Occipital lobe (tissue), 2 donors: Measurements from ENCODE around the gene JAKMIP2. TPM values are rescaled to one million over a fixed set of nuclear protein-coding genes. Genes with fewer than 3 reads are reported as not detected.
"Not testable (repeated sequence)": the region's sequence is repeated elsewhere in the genome, so short reads cannot be mapped to it uniquely, and the experiment has no call there.

Source experiments
- DNase-seq: peaks from one replicate; lab custom pipeline; 2025; lab: John Stamatoyannopoulos, UW
- total RNA-seq: library from RNA; depleted of rRNA; stranded (reverse); fragments of >200 nt; gene quantifications from one replicate; pipeline ENCODE4 v1.2.3, GENCODE V29; 2014

Gene JAKMIP2
- total RNA-seq, 1 donor from 2014 or later = 67.7 TPM

DNA sequence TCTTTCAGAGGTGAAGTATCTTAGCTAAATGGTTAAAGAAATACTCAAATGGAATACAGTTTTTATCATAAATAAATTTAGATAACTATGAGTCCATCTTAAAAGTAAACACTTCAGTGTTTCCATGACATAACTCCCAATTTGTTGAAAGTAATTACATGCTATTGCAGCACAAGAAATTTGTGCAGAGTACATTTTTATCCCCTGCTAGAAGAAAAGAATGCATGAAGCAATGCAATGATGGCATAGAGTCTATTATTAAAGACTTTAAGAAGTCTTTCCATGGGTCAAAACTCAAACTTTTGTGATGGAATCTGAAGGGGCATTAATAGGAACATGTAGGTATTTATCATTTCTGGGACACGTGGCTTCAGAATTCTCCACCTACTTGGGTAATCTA is 166.1 kb downstream of the JAKMIP2 start:
- no peak for DNase-seq

DNA sequence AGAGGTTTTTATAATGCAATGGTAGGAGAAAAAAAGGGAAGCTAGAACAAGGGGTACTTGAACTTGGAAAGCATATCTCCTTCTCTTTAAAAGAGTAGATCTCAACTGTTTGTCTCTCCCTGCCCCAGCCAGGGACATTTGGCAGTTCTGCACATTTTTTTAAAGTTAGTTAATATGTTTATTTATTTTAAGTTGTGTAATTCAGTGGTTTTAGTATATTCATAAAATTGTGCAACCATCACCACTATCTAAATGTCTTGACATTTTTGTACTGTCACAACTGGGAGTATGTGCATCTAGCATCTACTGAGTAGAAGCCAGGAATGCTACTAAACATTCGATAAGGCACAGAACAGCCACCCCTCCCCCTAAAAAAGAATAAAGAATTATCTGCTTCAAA is 169.2 kb downstream of the JAKMIP2 start:
- no peak for DNase-seq

DNA sequence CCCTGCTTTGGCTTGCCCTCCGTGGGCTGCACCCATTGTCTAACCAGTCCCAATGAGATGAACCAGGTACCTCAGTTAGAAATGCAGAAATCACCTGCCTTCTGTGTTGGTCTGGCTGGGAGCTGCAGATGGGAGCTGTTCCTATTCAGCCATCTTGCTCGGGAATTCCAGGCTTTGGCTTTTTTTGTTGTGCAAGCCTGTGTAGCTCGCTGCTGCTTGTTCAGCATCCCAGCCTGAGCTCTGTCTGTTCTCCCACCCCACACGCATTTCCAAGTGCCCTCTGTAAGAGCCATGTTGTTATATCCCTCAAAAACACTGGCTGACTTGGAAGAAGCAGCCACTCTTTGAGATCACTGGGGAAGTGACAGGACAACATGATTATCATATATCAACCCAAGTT is 171.0 kb downstream of the JAKMIP2 start:
- no peak for DNase-seq

DNA sequence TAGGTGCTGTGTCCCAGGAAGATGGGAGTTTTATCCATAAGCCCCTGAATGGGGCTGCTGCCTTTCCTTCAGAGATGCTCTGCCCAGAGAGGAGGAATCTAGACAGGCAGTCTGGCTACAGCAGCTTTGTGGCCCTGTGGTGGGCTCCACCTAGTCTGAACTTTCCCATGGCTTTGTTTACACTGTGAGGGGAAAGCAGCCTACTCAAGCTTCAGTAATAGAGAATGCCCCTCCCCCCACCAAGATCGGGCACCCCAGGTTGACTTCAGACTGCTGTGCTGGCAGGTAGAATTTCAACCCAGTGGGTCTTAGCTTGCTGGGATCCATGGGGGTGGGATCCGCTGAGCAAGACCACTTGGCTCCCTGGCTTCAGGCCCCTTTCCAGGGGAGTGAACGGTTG is 171.7 kb downstream of the JAKMIP2 start:
- no peak for DNase-seq

DNA sequence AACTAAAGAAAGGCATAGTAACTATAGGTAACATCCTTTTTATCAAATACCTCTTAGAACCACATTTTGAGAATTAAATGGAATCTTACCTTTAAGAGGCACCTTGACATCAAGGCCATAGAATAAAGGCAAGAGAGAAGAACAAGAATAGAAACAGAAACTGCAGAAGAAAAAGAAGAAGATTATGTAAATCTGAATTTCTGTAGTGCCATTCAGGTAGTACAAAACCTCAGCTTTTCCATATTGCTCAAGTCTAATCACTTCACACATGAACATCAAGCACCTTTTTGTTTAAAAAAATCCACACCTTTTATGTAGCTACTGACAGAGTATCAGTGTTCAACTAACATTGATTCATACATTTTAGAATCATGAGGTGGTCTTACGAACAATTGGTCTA is 180.9 kb downstream of the JAKMIP2 start:
- DNase-seq = no peak

DNA sequence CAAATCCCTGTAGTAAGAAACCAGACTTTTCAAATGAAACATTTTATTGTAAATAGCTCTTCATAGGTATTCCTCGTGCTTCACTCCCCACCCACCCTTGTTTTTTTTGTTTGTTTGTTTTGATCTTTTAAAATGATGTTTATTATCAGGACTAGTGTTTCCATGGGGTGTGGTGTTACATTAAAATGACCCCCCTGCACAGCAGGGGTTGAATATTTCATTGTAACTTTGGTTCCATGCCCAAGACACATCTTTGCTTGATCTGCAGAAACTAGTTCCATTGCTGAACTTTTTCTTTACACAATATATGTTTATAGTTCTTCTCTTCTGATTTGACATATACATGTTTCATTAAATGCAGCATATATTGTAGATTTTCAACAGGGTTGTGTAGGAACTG is 191.4 kb downstream of the JAKMIP2 start:
- no peak for DNase-seq

DNA sequence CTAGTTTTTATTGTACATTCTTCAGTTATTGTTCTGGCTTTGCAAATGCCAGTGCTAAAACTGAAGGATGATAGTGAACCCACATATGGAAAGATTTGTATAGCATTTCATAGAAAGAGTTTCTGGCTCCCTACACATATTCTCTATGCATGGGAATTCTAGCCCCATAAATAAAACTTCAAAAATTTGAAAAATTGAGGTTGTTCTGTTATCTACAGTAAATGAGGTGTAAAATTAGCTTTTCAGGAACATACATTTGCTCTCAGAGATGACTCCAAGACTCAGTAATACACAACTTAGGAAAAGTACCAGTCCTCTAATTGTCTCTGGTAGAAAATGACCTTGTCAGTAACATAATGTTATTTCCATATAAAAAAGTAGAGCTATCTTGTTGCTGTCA is 192.4 kb downstream of the JAKMIP2 start:
- DNase-seq = no peak

DNA sequence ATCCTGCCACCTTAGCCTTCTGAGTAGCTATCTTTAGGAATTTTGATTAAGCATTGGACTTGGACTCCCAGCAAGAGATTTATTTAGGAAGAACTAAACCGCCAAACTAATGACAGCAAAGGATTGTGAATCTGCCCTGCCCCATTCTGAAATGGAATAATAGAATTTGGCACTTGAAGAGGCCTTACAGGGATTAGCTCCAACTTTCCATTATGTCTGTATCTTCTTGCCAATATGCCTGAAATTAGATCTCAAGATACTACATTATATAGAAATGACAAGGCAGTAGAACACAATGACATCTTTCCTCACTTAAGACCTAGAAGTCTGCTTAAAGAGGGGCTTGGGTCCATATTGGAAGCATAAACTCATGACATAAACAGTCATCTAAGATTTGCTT is 195.7 kb downstream of the JAKMIP2 start:
- DNase-seq = no peak

DNA sequence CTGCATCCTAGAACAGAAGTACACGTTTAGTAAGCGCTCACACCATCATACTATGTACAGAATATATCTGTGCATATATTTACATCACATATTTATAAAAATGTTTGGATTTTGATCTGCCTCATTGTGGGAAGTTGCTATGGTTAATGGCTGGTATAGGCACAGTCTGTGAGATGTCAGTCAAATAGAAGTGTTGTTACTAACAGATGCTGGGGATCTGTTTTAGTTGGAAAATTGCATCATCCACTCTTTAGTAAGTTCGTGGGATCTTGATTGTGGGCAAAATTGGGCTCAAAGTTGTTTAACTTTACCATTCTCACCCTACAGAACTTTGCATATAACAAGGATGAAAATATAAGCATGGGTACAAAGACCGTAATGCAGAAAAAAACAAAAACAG is 196.3 kb downstream of the JAKMIP2 start:
- DNase-seq = no peak

DNA sequence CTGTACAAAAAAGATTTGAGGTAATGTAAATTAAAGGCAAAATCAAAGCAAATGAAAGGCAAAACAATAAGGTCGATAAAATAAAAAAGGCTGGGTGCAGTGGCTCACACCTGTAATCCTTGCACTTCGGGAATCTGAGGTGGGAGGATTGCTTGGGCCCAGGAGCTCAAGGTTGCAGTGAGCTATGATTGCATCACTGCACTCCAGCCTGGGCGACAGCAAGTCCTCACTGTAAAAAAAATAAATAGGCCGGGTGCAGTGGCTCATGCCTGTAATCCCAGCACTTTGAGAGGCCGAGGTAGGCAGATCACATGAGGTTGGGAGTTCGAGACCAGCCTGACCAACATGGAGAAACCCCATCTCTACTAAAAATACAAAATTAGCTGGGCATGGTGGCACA is 200.3 kb downstream of the JAKMIP2 start:
- not testable (repeated sequence) for DNase-seq

DNA sequence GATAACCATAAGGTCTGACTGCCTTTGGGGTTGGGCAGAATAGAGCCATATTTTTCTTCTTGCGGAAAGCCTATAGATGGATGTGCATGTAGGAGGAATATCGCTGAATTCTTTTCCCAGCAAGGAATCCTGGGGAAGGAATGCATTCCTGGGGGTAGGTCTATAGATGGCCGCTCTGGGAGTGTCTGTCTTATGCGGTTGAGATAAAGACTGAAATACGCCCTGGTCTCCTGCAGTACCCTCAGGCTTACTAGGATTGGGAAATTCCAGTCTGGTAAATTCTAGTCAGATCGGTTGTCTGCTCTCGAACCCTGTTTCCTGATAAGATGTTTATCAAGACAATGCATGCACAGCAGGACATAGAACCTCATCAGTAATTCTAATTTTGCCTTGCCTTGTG is 202.1 kb downstream of the JAKMIP2 start:
- not testable (repeated sequence) for DNase-seq

DNA sequence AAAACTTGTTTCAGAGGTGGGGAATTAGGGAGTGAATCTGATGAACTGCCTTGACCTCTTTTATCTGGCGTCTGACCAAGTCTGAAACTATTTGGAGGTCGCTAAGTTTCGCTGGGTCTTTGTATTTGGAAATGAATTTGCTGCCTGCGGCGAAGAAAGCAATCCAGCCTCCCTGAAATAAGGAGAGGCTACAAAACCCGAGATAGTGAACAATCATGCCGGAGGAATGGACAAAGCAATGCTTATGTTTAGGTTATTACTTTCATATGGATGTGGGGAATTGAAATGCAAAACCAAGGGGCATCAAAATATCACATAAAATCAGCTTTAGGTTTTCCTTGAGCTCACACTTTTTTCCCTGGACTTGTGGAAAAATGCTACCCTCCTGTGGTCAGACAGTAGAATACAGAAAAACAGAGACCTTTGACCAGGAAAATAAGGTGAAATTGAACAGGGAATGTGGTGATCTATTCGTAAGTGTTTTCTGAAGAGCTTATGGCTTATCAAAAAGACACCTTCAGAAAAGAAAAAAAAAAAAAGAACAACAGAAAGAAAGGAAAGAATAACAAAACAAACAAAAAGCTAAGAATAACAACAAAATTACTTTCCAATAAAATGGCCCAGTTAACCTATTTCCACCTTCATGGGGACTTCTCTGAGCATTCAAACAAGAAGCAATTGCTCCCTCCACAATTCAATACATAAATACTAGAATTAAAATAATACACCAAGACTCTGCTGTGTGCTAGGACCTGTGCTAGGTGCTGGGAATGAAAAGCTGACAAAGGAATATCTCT is 204.1 kb downstream of the JAKMIP2 start:
- DNase-seq = no peak

DNA sequence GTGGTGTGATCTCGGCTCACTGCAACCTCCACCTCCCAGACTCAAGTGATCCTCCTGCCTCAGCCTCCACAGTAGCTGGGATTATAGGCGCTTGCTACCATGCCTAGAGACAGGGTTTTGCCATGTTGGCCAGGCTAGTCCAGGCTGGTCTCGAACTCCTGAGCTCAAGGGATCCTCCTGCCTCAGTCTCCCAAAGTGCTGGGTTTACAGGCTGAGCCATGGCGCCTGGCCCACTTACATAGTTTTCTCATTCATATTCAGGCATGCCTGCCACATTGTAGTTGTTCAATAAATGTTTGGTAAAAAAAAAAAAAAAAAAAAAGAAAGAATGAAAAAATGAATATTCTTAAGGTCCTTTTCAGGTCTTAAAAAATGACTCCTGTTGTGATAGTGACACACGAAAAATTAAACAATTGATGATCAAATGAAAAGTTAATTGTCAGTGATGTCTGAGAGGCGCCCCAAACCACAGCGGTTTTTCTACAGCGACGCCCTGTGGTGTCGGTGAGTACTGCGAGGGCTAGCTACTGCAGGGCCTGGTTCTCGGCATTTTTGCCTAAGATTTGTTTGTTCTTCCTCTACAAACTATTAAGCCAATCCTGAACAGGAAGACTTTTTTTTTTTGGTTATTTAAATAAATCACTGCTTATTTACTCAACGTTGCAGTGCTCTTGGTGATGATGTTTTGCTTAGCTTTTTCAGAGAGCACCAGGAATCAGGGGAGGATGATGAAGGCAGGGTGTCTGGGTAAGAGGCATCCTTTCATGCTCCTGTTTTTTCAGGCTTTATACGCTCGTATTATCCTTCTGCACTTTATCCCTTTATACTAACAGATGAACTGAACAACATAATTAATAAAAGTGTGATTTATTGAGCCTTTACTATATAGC is 205.6 kb downstream of the JAKMIP2 start:
- no peak for DNase-seq

DNA sequence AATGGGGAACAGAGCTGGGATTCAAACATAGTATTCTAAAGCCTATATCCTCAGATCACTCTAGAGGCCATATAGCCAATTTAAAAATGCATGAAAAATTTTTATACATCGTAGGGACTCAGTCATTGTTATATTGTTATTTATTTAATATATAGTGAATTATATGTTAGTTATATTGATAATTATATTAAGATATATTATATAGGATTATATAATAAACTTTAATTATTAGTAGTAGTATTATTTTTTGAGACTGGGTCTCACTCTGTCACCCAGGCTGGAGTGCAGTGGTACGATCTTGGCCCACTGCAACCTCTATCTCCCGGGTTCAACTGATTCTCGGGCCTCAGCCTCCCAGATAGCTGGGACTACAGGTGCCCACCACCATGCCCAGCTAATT is 206.9 kb downstream of the JAKMIP2 start:
- DNase-seq = no peak

DNA sequence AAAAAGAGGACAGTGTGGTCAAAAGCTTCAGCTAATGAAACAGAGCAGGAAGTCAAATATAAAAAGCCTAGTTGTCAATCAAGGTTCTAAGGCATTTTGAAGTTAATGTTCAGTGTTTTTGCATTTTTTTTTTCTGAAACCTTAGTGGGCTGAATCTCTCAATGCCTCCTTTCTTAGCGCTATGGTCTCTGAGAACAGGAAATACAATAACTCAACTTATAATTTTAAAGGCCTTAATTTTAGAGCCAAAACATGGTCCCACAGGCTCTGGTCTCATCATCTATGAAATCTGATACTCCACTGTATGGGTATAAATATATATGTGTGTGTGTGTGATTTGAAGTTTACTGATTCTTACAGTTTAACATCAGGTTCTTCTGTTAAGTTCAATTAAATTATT is 209.3 kb downstream of the JAKMIP2 start:
- DNase-seq = no peak

DNA sequence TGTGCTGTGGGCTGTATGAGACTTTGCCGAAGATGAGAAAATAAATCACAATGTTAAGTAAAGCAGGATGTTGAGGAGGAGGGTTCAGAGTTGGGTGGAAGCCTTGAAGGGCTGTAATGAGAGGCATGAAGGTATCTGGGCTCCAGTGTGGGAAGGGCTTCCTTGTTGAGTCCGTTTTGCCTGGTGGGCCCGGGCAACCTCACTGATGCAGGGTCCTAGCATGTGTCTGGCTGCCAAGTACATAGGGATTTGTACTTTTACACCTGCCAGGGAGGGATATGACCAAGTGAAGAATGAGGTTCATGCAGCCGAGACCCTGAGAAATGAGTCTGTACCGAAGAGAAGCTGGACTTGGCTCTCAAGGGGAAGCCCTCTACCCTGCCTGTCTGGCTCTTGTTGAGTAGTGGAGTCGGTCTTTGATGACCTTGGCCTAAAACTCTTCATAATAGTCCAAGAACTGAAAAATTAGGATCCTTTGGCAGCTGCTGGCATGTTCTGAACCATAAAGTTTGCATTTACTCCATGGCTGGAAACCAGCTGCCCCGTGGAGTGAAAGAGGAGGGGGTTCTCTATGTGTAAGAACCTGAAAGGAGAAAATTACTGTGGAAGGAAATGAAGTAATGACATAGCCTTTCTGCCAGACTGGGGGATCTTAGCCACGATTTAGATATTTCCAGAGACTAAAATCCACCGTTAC is 213.7 kb downstream of the JAKMIP2 start:
- DNase-seq = no peak

DNA sequence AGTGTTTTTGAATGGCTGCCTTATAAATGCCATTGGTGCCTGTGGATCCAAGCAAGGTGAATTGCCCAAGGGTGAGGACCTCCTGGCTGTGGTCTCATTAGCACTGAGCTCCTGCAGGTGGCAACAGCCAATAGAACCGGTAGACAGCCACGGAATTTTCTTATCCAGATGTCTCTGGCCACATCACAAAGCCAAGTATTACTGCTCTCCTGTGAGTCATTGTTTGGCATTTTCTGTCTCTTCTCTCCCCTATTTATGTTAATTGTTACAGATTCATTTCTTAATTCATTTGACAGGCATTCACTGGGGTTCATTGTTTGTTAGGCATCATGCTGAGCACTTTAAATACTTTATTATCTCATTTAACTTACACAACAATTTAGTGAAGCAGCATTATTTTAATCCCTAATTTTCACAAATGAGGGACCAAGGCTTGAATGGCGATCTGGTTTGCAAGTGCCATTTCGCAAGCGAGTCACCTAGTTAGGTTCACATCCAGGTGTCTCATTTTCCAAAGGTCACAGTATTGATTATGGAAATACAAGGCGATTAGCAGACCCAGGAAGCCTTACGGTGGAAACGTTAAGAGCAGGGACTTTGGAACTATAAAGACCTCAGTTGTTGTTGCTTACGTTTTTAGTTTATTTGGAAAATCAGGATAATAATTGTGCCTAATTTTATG is 214.5 kb downstream of the JAKMIP2 start:
- no peak for DNase-seq

DNA sequence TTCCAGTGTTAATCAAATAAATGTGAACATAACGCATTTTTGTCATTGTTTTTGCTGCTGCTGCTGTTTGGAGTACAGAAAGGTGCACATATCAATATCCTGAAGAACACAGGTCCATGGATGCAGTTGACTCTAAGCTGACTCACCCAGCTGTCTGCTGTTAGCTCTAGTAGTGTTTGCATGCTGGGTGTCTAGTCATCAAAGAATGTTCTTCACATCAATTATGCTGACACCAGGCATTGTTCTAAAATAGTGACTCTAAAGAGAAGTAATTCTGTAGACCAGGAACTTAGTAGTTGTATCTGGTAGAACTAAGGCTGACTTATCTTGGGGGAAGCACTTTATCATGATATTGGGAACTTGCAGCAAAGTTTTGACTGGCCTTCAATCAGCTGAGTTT is 217.0 kb downstream of the JAKMIP2 start:
- DNase-seq = no peak

DNA sequence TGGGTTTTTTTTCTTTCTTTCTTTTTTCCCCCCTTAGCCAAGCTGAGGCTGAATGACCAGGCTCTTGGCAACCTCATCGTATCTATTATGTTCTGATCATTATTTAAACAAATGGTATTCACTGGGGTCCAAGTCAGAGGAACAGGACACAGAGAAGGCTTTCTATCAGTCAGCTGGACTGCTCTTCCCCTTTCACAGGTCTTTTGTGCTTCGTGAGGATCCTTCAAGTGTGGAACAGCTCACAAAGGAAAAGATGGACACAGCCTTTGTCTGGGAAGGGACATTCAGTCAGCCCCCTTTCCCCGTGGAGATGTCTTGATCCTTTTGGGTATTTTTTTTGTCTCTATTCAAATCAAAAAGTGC is 218.4 kb downstream of the JAKMIP2 start:
- no peak for DNase-seq

DNA sequence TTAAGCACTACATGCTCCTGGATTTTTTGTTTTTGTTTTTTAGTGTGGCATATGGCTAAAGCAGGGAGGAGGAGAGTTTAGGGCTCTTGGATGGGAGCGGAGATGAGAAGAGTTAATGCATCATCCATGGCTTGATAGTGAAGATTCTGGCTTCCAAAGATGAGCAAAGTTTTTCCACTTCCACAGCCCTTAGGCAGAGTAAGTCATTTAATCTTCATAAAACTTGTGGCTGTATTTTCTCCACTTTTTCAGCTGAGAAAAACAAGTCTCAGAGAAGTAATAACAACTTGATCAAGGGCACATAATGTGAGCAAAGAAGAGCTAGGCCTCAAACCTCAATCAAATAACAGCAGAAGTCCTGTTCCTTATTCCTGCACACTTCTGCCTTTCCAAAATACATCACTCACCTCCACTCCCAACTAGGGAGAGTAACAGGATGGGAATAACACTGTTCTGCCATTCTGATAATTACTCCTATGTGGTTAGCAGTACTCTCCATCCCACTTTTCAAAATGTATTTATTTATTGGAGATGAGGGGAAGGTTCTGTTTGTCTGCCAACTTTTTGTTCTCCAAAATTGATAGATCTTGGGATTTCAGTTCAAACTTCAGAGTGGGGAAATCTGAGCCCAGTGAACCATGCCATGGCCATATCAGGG is 218.9 kb downstream of the JAKMIP2 start:
- DNase-seq = no peak

DNA sequence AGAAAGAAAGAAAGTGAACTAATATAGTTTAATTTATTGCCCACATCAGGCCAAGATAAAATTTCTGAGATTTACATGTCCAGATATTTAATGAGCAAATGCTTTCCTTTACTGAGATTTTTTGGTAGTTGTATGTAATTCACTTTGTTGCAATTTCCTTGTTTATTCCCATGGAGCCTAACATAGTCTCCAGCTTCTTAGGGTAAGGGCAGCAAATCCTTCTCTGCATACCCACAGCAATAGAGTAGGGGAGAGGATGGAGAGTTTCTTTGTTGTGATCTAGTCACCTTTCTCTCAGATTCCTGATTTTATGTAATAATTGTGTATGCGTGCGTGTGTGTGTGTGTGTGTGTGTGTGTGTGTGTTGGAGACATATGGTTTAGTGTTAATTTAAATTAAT is 221.1 kb downstream of the JAKMIP2 start:
- no peak for DNase-seq
